Activated CD4-positive, alpha-beta T cell treated with anti-CD3 and anti-CD28 coated beads, Interleukin-2, amount 10 ng/mL, durations not matched to agents 24 days and 14 days (primary cell): ENCODE results near the gene FCSK. TPM values are rescaled to one million over a fixed set of nuclear protein-coding genes. Genes with fewer than 3 reads are reported as not detected.
"Not testable (repeated sequence)": the region's sequence is repeated elsewhere in the genome, so short reads cannot be mapped to it uniquely, and the experiment has no call there.

Experiments
- DNase-seq: peaks from one replicate; pipeline ENCODE4 v3.0.0; 2022
- H3K27ac Mint-ChIP-seq: one replicate; pipeline ENCODE4 v1.8.0; 2022; ENCODE audit warnings: mild to moderate bottlenecking, mixed read lengths
- H3K27me3 Mint-ChIP-seq: one replicate; pipeline ENCODE4 v1.8.0; 2022; ENCODE audit warnings: mixed read lengths
- H3K36me3 Mint-ChIP-seq: one replicate; pipeline ENCODE4 v1.8.0; 2022; ENCODE audit warnings: low read depth, mild to moderate bottlenecking, mixed read lengths
- H3K4me1 Mint-ChIP-seq: one replicate; pipeline ENCODE4 v1.8.0; 2021; ENCODE audit warnings: mixed read lengths
- H3K4me3 Mint-ChIP-seq: one replicate; pipeline ENCODE4 v1.8.0; 2022; ENCODE audit warnings: mild to moderate bottlenecking, moderate library complexity, mixed read lengths
- H3K9me3 Mint-ChIP-seq: one replicate; pipeline ENCODE4 v1.8.0; 2021; ENCODE audit warnings: mixed read lengths
- intact Hi-C: fragments of 100-400 bp; cut with micrococcal nuclease; formaldehyde crosslinking; loops from one replicate; pipeline ENCODE4 v1.15.1; 2023
- total RNA-seq: library from RNA; stranded (reverse); gene quantifications from 2 replicates; pipeline ENCODE4 v1.2.3, GENCODE V29; 2022

The FCSK gene
- total RNA-seq, 1 donor from 2014 or later, result 24.4 TPM

DNA sequence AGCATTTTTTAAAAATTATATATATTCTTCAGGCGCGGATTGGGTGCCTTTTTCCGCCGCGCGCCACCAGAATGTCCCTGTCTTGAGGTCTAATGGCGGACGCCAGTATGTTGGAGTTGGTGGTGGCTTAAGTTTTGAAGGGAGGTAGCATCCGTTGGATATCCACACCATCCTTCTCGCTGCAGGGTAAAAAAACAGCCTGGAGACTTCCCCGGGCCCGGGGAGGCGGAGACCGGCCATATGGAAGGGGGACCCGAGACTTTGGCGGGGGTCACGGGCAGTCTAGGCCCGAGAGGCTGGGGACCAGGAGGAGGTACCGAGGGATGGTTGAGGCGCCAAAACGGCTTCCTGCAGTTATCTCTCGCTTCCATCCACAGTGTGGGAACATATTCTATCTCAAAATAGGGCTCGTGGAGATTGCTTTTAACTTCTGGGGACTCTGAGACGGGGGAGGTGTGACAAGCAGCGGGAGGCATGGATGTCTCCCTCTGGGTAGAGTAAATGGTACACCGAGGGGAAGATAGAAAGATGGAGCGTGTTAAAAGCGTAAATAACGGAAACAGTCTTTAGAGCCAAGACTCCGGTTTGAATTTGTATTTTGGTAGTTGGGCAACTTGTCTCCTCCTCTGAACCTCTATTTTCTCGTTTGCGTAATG is 69.5 kb downstream of the FCSK start, which contains the start of gene SF3B3:
SF3B3 (plus strand) TSS at position 74 of the 656 bp plus-strand sequence. CDS start 2,841 bp downstream, outside the sequence.
- H3K4me1 Mint-ChIP-seq, result peaks cover 46% of the 10 kb centered on the region
- H3K36me3 Mint-ChIP-seq, result peaks cover 49% of the 10 kb centered on the region
- H3K27me3 Mint-ChIP-seq, result no peaks in the 10 kb centered on the region
- peak within 1 kb of the TSS; percentile 96 for H3K27ac Mint-ChIP-seq
- intact Hi-C loops, result loop anchor here (1.0 to 10.0 kb wide), 5 partner anchors 48 to 269 kb away; partner anchors contain the start of genes AARS1, DDX19A and EXOSC6
- H3K4me3 Mint-ChIP-seq, result peak within 1 kb of the TSS; percentile 92
- H3K9me3 Mint-ChIP-seq, result no peaks in the 10 kb centered on the region
- peak; percentile 92 for DNase-seq

- H3K9me3 Mint-ChIP-seq, H3K27me3 Mint-ChIP-seq: not testable (repeated sequence)
- DNase-seq, result peak; percentile 79
- H3K4me3 Mint-ChIP-seq, result peak overlapping the region; percentile 92
- H3K27ac Mint-ChIP-seq, result peak overlapping the region; percentile 96
- peaks cover 55% of the 10 kb centered on the region for H3K36me3 Mint-ChIP-seq
- intact Hi-C loops, result loop anchor here (10.0 kb wide), 1 partner anchor 270 kb away; the partner anchor contains the start of gene EXOSC6
- H3K4me1 Mint-ChIP-seq, result peaks cover 52% of the 10 kb centered on the region
Measured at GRCh38 chr16:70524399-70524825, 70.0 kb downstream of the FCSK start.

- Mint-ChIP-seq H3K27ac (peak overlapping the region; percentile 83), H3K36me3 (peaks cover 61% of the 10 kb centered on the region), H3K4me3 (peak overlapping the region; percentile 71), H3K9me3 (no peaks in the 10 kb centered on the region), H3K4me1 (peaks cover 45% of the 10 kb centered on the region), H3K27me3 (no peaks in the 10 kb centered on the region)
- DNase-seq, result no peak
- intact Hi-C loops, result loop anchor here (5.0 to 10.0 kb wide), 2 partner anchors 46 to 272 kb away; partner anchors contain the start of gene EXOSC6
Measured at GRCh38 chr16:70526403-70526802, 72.0 kb downstream of the FCSK start.

DNA sequence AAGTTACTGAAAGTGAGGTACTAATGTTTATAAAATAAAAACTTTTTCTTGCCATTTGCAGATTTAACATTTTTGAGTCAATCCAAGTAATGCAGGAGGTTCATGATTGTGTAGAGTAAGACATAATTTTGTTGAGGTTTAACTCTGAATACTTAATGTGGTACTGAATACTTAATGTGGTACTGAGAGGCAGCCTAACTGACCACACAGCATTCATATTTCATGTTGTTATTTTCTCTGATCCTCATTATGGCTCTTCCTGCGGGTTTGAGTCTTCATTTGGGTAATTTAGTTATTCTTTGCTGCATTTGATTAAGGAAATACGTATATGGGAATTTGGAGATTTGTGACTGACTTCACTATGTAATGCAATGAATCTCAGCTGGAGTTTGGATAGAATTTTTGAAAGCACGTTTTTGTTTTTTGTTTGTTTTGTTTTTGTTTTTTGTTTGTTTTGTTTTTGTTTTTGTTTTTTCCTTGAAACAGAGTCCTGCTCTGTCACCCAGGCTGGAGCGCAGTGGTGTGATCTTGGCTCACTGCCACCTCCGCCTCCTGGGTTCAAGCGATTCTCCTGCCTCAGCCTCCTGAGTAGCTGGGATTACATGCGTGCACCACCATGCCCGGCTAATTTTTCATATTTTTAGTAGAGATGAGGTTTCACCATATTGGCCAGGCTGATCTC is 73.1 kb downstream of the FCSK start:
- peaks cover 39% of the 10 kb centered on the region for H3K4me1 Mint-ChIP-seq
- H3K36me3 Mint-ChIP-seq, result peaks cover 69% of the 10 kb centered on the region
- H3K4me3 Mint-ChIP-seq, result peak overlapping the region; percentile 71
- no peaks in the 10 kb centered on the region for H3K9me3 Mint-ChIP-seq
- H3K27me3 Mint-ChIP-seq, result no peaks in the 10 kb centered on the region
- peak overlapping the region; percentile 83 for H3K27ac Mint-ChIP-seq
- no peak for DNase-seq
- intact Hi-C loops, result loop anchor here (5.0 to 10.0 kb wide), 2 partner anchors 45 to 273 kb away; partner anchors contain the start of gene EXOSC6

DNA sequence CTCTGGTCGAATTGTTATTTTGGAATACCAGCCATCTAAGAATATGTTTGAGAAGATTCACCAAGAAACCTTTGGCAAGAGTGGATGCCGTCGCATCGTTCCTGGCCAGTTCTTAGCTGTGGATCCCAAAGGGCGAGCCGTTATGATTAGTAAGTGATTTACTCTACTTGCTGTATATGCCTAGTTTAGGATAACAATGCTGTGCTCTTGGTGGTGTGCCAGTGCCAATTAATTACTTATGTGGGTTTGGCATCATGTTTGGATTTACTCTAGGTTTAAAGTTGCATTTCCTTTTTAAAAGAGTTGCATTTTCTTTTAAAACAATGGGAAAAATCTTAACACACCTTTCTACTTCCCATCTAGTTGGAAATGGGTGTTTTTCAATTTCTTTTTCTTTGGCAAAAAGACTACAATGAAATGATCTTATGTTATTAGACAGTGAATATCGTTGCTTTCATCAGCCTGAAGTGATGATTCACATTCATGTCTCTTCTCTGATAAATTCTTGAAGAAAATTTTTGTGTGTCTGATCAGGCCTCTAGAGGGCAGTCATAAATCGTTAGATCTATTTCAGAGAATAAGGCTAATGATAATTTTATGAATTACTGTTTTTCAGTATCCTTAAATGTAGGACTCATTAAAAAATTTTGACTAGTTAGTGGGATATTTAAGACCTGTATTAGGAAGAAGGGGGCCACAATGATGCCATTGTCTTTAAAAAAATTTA is 74.8 kb downstream of the FCSK start:
- H3K4me1 Mint-ChIP-seq, result peaks cover 42% of the 10 kb centered on the region
- no peak overlapping the region for H3K27ac Mint-ChIP-seq
- intact Hi-C loops, result loop anchor here (5.0 to 10.0 kb wide), 2 partner anchors 43 to 274 kb away; partner anchors contain the start of gene EXOSC6
- H3K4me3 Mint-ChIP-seq, result peak overlapping the region; percentile 60
- DNase-seq, result peak; percentile 63
- no peaks in the 10 kb centered on the region for H3K9me3 Mint-ChIP-seq
- peaks cover 78% of the 10 kb centered on the region for H3K36me3 Mint-ChIP-seq
- H3K27me3 Mint-ChIP-seq, result no peaks in the 10 kb centered on the region

Other genes starting within 250 kb of the FCSK start
- gene EXOSC6, start 202.7 kb upstream of the FCSK start, total RNA-seq, result 38.0 and 39.2 TPM in 2 replicates
- 115 and 117 TPM in 2 replicates for gene AARS1, start 165.1 kb upstream of the FCSK start, total RNA-seq
- 29.4 and 30.4 TPM in 2 replicates for gene DDX19B, start 155.4 kb upstream of the FCSK start, total RNA-seq
- gene DDX19A, start 107.7 kb upstream of the FCSK start, total RNA-seq, result 73.0 and 73.3 TPM in 2 replicates
- gene ST3GAL2, start 15.5 kb upstream of the FCSK start, total RNA-seq, result 27.9 and 37.0 TPM in 2 replicates
- 38.3 and 42.1 TPM in 2 replicates for gene COG4, start 69.0 kb downstream of the FCSK start, total RNA-seq
- gene SF3B3, start 69.2 kb downstream of the FCSK start, total RNA-seq, result 621 and 622 TPM in 2 replicates
- gene IL34, start 192.0 kb downstream of the FCSK start, total RNA-seq, result 0.30 TPM in 1 of 2 replicates, not detected in the other
- gene MTSS2, start 231.5 kb downstream of the FCSK start, total RNA-seq, result 2.6 and 3.7 TPM in 2 replicates